ENCODE results near the gene IMMP2L.

The IMMP2L gene

DNA sequence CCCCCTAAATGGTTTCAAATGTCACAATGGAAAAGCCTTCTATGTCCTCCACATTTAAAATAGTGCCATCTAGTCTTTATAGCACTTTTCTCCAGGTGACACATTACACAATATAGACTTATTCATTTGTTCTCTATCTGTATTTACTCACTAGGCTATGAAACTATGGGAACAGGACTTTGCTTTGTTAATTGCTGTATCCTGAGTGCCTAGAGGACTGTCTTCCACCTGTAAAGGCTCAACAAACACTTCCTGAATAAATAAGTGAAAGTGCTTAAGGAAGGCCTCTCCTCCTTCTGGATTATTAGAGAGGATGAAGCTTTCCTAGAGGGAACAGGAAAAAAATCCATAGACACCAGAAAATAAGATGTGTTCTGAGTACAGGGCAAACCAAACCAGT, 868.9 kb downstream of the IMMP2L start:
- Histone ChIP-seq H3K4me3 (ENCODE audit: low read depth in 1 of 2, low read length in 2 of 2) (no peak overlapping the region), H3K27me3 (ENCODE audit: insufficient read depth, low read length, poor library complexity) (no peaks in the 10 kb centered on the region), H3K36me3 (ENCODE audit: insufficient read depth, low read length) (no peaks in the 10 kb centered on the region), H3K9me3 (ENCODE audit: insufficient read depth, low read length, severe bottlenecking) (no peaks in the 10 kb centered on the region), H3K4me2 (ENCODE audit: insufficient read depth, low read length) (no peak overlapping the region), H4K20me1 (ENCODE audit: insufficient read depth, low read length) (no peaks in the 10 kb centered on the region), H3K9ac (ENCODE audit: low read depth, low read length) (no peak overlapping the region), H2AFZ (ENCODE audit: low read depth, low read length) (no peak overlapping the region), H3K4me1 (ENCODE audit: insufficient read depth, low read length) (no peaks in the 10 kb centered on the region), H3K27ac (ENCODE audit: low read length) (no peak overlapping the region), H3K79me2 (ENCODE audit: insufficient read depth, low read length) (no peaks in the 10 kb centered on the region)
- no peak for DNase-seq
- no peak for TF ChIP-seq CTCF (IDR thresholded peaks at IDR 0.05; ENCODE audit: borderline replicate concordance, extremely low read depth, low read length, poor library complexity, severe bottlenecking)
- ATAC-seq (ENCODE audit: insufficient read depth, low read depth) = no peak

DNA sequence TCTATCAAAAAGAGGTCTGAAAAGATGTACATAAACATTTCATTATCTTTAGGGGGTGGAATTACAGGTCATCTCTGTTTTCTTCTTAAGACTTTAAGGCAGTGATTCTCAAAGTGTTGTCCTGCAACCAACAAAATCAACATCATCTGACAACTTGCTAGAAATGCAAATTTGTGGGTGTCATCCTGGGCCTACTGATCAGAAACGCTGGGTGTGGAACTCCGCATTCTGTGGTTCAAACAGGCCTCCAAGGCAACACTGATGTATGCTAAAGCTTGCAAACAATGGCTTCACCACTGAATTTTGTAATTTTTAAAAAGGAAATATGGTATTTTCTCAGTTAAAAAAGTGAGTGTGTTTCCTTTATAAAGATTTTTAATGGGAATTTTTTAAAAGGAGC, 873.4 kb downstream of the IMMP2L start:
- no peak for TF ChIP-seq EZH2 (IDR thresholded peaks at IDR 0.05; ENCODE audit: borderline replicate concordance, low read depth, low read length, severe bottlenecking)
- no peak for TF ChIP-seq CTCF (IDR thresholded peaks at IDR 0.05; ENCODE audit: borderline replicate concordance, extremely low read depth, low read length, poor library complexity, severe bottlenecking)
- Histone ChIP-seq H3K27ac (ENCODE audit: low read length) (no peak overlapping the region), H2AFZ (ENCODE audit: low read depth, low read length) (no peak overlapping the region), H3K9ac (ENCODE audit: low read depth, low read length) (no peak overlapping the region), H3K4me3 (ENCODE audit: low read depth in 1 of 2, low read length in 2 of 2) (no peak overlapping the region), H3K4me2 (ENCODE audit: insufficient read depth, low read length) (no peak overlapping the region), H3K9me3 (ENCODE audit: insufficient read depth, low read length, severe bottlenecking) (no peaks in the 10 kb centered on the region), H3K4me1 (ENCODE audit: insufficient read depth, low read length) (no peaks in the 10 kb centered on the region), H3K36me3 (ENCODE audit: insufficient read depth, low read length) (no peaks in the 10 kb centered on the region), H4K20me1 (ENCODE audit: insufficient read depth, low read length) (no peaks in the 10 kb centered on the region), H3K79me2 (ENCODE audit: insufficient read depth, low read length) (no peaks in the 10 kb centered on the region), H3K27me3 (ENCODE audit: insufficient read depth, low read length, poor library complexity) (no peaks in the 10 kb centered on the region)
- ATAC-seq (ENCODE audit: insufficient read depth, low read depth) (no peak), DNase-seq (no peak)

- Histone ChIP-seq H3K4me1 (ENCODE audit: insufficient read depth, low read length) (no peaks in the 10 kb centered on the region), H3K9me3 (ENCODE audit: insufficient read depth, low read length, severe bottlenecking) (no peaks in the 10 kb centered on the region), H2AFZ (ENCODE audit: low read depth, low read length) (no peak overlapping the region), H4K20me1 (ENCODE audit: insufficient read depth, low read length) (no peaks in the 10 kb centered on the region), H3K36me3 (ENCODE audit: insufficient read depth, low read length) (no peaks in the 10 kb centered on the region), H3K27me3 (ENCODE audit: insufficient read depth, low read length, poor library complexity) (no peaks in the 10 kb centered on the region), H3K4me2 (ENCODE audit: insufficient read depth, low read length) (no peak overlapping the region), H3K79me2 (ENCODE audit: insufficient read depth, low read length) (no peaks in the 10 kb centered on the region), H3K9ac (ENCODE audit: low read depth, low read length) (no peak overlapping the region), H3K27ac (ENCODE audit: low read length) (no peak overlapping the region), H3K4me3 (ENCODE audit: low read depth in 1 of 2, low read length in 2 of 2) (no peak overlapping the region)
- ATAC-seq (ENCODE audit: insufficient read depth, low read depth) = no peak
- no peak for DNase-seq
- TF ChIP-seq CTCF (IDR thresholded peaks at IDR 0.05; ENCODE audit: borderline replicate concordance, extremely low read depth, low read length, poor library complexity, severe bottlenecking) = no peak
- TF ChIP-seq EZH2 (IDR thresholded peaks at IDR 0.05; ENCODE audit: borderline replicate concordance, low read depth, low read length, severe bottlenecking) = no peak
Observed at GRCh38 chr7:110685899-110686298, 876.4 kb downstream of the IMMP2L start.

GRCh38 chr7:110681941-110682340, 880.4 kb downstream of the IMMP2L start:
- no peak for TF ChIP-seq EZH2 (IDR thresholded peaks at IDR 0.05; ENCODE audit: borderline replicate concordance, low read depth, low read length, severe bottlenecking)
- no peak for TF ChIP-seq CTCF (IDR thresholded peaks at IDR 0.05; ENCODE audit: borderline replicate concordance, extremely low read depth, low read length, poor library complexity, severe bottlenecking)
- Histone ChIP-seq H3K27ac (ENCODE audit: low read length) (no peak overlapping the region), H4K20me1 (ENCODE audit: insufficient read depth, low read length) (no peaks in the 10 kb centered on the region), H3K9me3 (ENCODE audit: insufficient read depth, low read length, severe bottlenecking) (no peaks in the 10 kb centered on the region), H3K4me2 (ENCODE audit: insufficient read depth, low read length) (no peak overlapping the region), H3K4me1 (ENCODE audit: insufficient read depth, low read length) (no peaks in the 10 kb centered on the region), H3K36me3 (ENCODE audit: insufficient read depth, low read length) (no peaks in the 10 kb centered on the region), H3K27me3 (ENCODE audit: insufficient read depth, low read length, poor library complexity) (no peaks in the 10 kb centered on the region), H2AFZ (ENCODE audit: low read depth, low read length) (no peak overlapping the region), H3K9ac (ENCODE audit: low read depth, low read length) (no peak overlapping the region), H3K79me2 (ENCODE audit: insufficient read depth, low read length) (no peaks in the 10 kb centered on the region), H3K4me3 (ENCODE audit: low read depth in 1 of 2, low read length in 2 of 2) (no peak overlapping the region)
- ATAC-seq (ENCODE audit: insufficient read depth, low read depth) (no peak), DNase-seq (no peak)
